HG03558 (cell line): ENCODE results near the gene VAV3.
"Not testable (repeated sequence)": the region's sequence is repeated elsewhere in the genome, so short reads cannot be mapped to it uniquely, and the experiment has no call there.

Experiments
- ATAC-seq: cut with Tn5 transposase; IDR thresholded peaks from one replicate; pipeline ENCODE4 v1.9.1; 2021; ENCODE audit warnings: moderate number of reproducible peaks; ENCODE audit not compliant: unreplicated experiment; ENCODE audit errors: extremely low read depth

The VAV3 gene

GRCh38 chr1:107766533-107766932, 198.4 kb downstream of the VAV3 start:
- ATAC-seq = no peak

GRCh38 chr1:107762751-107763390, 202.1 kb downstream of the VAV3 start:
- no peak for ATAC-seq

GRCh38 chr1:107760065-107760464, 204.9 kb downstream of the VAV3 start:
- ATAC-seq = no peak

- no peak for ATAC-seq
Measured at GRCh38 chr1:107750364-107750959, 214.5 kb downstream of the VAV3 start.

- no peak for ATAC-seq
Measured at GRCh38 chr1:107748531-107748930, 216.4 kb downstream of the VAV3 start.

GRCh38 chr1:107741242-107741641, 223.7 kb downstream of the VAV3 start:
- ATAC-seq = no peak

- no peak for ATAC-seq
Measured at GRCh38 chr1:107740579-107740978, 224.4 kb downstream of the VAV3 start.

GRCh38 chr1:107739651-107740050, 225.3 kb downstream of the VAV3 start:
- no peak for ATAC-seq

- ATAC-seq = no peak
Measured at GRCh38 chr1:107739201-107739600, 225.8 kb downstream of the VAV3 start.

- ATAC-seq = not testable (repeated sequence)
Measured at GRCh38 chr1:107733401-107733800, 231.6 kb downstream of the VAV3 start.

- ATAC-seq = no peak
Measured at GRCh38 chr1:107727866-107728265, 237.1 kb downstream of the VAV3 start.

GRCh38 chr1:107726860-107727259, 238.1 kb downstream of the VAV3 start:
- no peak for ATAC-seq

GRCh38 chr1:107724648-107725047, 240.3 kb downstream of the VAV3 start:
- ATAC-seq = no peak

- ATAC-seq = not testable (repeated sequence)
Measured at GRCh38 chr1:107720210-107720609, 244.8 kb downstream of the VAV3 start.

GRCh38 chr1:107710005-107710404, 255.0 kb downstream of the VAV3 start:
- ATAC-seq = no peak

- no peak for ATAC-seq
Measured at GRCh38 chr1:107707111-107707510, 257.9 kb downstream of the VAV3 start.

- no peak for ATAC-seq
Measured at GRCh38 chr1:107706182-107706581, 258.8 kb downstream of the VAV3 start.

GRCh38 chr1:107704911-107705310, 260.1 kb downstream of the VAV3 start:
- ATAC-seq = no peak

GRCh38 chr1:107702946-107703571, 261.9 kb downstream of the VAV3 start:
- ATAC-seq = no peak

GRCh38 chr1:107700651-107701050, 264.3 kb downstream of the VAV3 start:
- ATAC-seq = not testable (repeated sequence)

- ATAC-seq = no peak
Measured at GRCh38 chr1:107698161-107698560, 266.8 kb downstream of the VAV3 start.

GRCh38 chr1:107695341-107695740, 269.6 kb downstream of the VAV3 start:
- no peak for ATAC-seq
